ENCODE data around the gene GAB3. TPM values are rescaled to one million over a fixed set of nuclear protein-coding genes. Genes with fewer than 3 reads are reported as not detected.
"Not testable (repeated sequence)": the region's sequence is repeated elsewhere in the genome, so short reads cannot be mapped to it uniquely, and the experiment has no call there.

GAB3 gene
- total RNA-seq, 2 donors from 2014 or later, result 17.7 to 18.4 TPM

- DNase-seq (no peak), ATAC-seq (no peak)
- peaks cover 4% of the 10 kb centered on the region for H3K4me1 Mint-ChIP-seq
- no peaks in the 10 kb centered on the region for H3K27me3 Mint-ChIP-seq
- no peaks in the 10 kb centered on the region for H3K9me3 ChIP-seq (ENCODE audit: control insufficient read depth, low read length, poor library complexity, severe bottlenecking)
- H3K4me3 Mint-ChIP-seq, result no peak overlapping the region
- no peak overlapping the region for H3K27ac Mint-ChIP-seq
- no peaks in the 10 kb centered on the region for H3K36me3 Mint-ChIP-seq (ENCODE audit: low read depth)
These were observed 96.5 kb downstream of the GAB3 start for GRCh38 chrX:154654372-154654771.

- H3K4me3 Mint-ChIP-seq, H3K27ac Mint-ChIP-seq: not testable (repeated sequence)
These were observed 97.5 kb downstream of the GAB3 start, which contains the start of gene CTAG2 for GRCh38 chrX:154653413-154653812. Gene CTAG2 (minus strand): TSS chrX:154653579. CDS start chrX:154653515, 64 bp downstream.

DNA sequence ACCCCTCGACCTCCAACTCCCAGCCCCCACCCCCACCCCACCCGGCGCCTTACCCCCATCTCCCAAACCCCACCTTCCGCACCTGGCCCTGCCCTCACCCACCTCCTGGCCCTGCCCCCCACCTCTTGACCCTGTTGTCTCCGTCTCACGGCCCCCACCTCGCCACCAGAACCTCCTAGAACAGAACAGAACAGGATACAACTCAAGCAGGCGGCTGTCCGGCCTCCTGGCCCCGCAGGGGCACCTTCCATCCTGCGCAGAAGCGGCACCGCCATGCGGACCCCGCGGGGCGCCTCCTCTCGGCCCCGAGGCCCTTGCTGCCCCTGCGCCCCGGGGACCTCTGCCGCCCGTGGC, 97.9 kb downstream of the GAB3 start:
- Mint-ChIP-seq H3K36me3 (ENCODE audit: low read depth) (no peaks in the 10 kb centered on the region), H3K27me3 (no peaks in the 10 kb centered on the region), H3K4me1 (no peaks in the 10 kb centered on the region), H3K27ac (no peak overlapping the region), H3K4me3 (no peak overlapping the region)
- DNase-seq, result no peak
- no peaks in the 10 kb centered on the region for H3K9me3 ChIP-seq (ENCODE audit: control insufficient read depth, low read length, poor library complexity, severe bottlenecking)
- no peak for ATAC-seq

More at GRCh38 chrX:154653413-154653812, 97.5 kb downstream of the GAB3 start, which contains the start of gene CTAG2:
- not testable (repeated sequence) for ATAC-seq; DNase-seq; H3K4me1 Mint-ChIP-seq; H3K27me3 Mint-ChIP-seq; H3K36me3 Mint-ChIP-seq (ENCODE audit: low read depth); H3K9me3 ChIP-seq (ENCODE audit: control insufficient read depth, low read length, poor library complexity, severe bottlenecking)

- ATAC-seq (no peak), DNase-seq (no peak)
- Mint-ChIP-seq H3K36me3 (ENCODE audit: low read depth) (no peaks in the 10 kb centered on the region), H3K4me1 (no peaks in the 10 kb centered on the region), H3K4me3 (no peak overlapping the region), H3K27ac (no peak overlapping the region), H3K27me3 (no peaks in the 10 kb centered on the region)
- no peaks in the 10 kb centered on the region for H3K9me3 ChIP-seq (ENCODE audit: control insufficient read depth, low read length, poor library complexity, severe bottlenecking)
These were observed 98.4 kb downstream of the GAB3 start for GRCh38 chrX:154652311-154653047.

GRCh38 chrX:154650221-154650510, 100.7 kb downstream of the GAB3 start:
- ATAC-seq (no peak), DNase-seq (no peak)
- Mint-ChIP-seq H3K36me3 (ENCODE audit: low read depth) (no peaks in the 10 kb centered on the region), H3K4me3 (no peak overlapping the region), H3K4me1 (no peaks in the 10 kb centered on the region), H3K27ac (no peak overlapping the region), H3K27me3 (no peaks in the 10 kb centered on the region)
- no peaks in the 10 kb centered on the region for H3K9me3 ChIP-seq (ENCODE audit: control insufficient read depth, low read length, poor library complexity, severe bottlenecking)

GRCh38 chrX:154649503-154650220, 101.2 kb downstream of the GAB3 start:
- DNase-seq (no peak), ATAC-seq (no peak)
- no peaks in the 10 kb centered on the region for H3K9me3 ChIP-seq (ENCODE audit: control insufficient read depth, low read length, poor library complexity, severe bottlenecking)
- H3K4me1 Mint-ChIP-seq, result no peaks in the 10 kb centered on the region
- no peaks in the 10 kb centered on the region for H3K36me3 Mint-ChIP-seq (ENCODE audit: low read depth)
- H3K27ac Mint-ChIP-seq, result no peak overlapping the region
- no peak overlapping the region for H3K4me3 Mint-ChIP-seq
- no peaks in the 10 kb centered on the region for H3K27me3 Mint-ChIP-seq

DNA sequence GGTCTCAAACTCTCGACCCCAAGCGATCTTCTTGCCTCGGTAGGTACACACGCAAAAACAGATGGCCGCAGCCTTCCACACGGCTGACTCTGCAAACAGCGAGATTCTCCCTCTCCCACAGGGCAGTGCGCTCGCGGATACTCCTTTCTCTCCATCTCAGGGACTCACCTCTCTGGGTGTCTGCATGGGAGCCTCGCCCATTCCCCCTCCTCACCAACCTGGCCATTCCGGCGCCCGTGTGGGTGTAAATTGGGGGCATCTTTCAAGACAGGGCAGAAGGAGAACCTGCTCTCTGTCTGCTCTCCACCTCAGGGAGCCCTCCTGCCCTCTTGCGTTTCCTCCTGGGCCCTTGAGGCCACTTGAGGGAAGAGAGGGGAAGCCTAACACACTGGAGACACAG, 101.9 kb downstream of the GAB3 start:
- DNase-seq (no peak), ATAC-seq (no peak)
- Mint-ChIP-seq H3K4me3 (no peak overlapping the region), H3K4me1 (no peaks in the 10 kb centered on the region), H3K36me3 (ENCODE audit: low read depth) (no peaks in the 10 kb centered on the region), H3K27me3 (no peaks in the 10 kb centered on the region), H3K27ac (no peak overlapping the region)
- no peaks in the 10 kb centered on the region for H3K9me3 ChIP-seq (ENCODE audit: control insufficient read depth, low read length, poor library complexity, severe bottlenecking)

DNA sequence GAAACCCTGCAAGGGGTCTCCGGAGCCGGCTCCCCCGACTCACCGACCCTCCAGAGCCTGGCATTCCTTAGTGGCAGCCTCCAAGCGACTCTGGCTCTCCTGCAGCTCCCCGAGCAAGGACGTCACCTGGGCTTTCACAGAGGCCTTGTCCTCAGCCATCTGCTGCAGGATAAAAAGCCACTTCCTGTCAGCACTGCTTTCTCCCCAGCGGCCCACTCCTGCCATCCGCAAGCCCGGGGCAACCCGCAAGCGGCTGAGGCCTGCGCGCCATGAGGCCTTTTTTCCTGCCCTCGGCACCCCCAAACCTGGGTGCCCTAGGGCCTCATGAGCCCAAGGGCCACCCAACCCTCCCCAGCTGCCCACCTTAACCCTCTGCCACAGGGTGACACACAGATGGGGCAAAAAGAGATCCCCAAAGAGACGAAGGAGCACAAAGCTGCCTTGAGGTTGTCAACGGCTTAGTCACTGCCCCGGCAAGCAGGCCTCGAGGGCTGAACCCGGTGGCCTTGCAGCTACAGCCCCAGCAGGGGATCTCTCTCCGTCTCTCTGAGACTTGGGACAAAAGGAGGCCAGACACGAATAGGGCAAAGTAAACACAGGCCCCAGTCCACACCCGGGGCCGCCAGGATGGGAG, 105.0 kb downstream of the GAB3 start:
- H3K36me3 Mint-ChIP-seq (ENCODE audit: low read depth); H3K27ac Mint-ChIP-seq; DNase-seq; H3K9me3 ChIP-seq (ENCODE audit: control insufficient read depth, low read length, poor library complexity, severe bottlenecking); H3K4me3 Mint-ChIP-seq; H3K4me1 Mint-ChIP-seq; H3K27me3 Mint-ChIP-seq: not testable (repeated sequence)
- ATAC-seq, result peak; percentile 77

DNA sequence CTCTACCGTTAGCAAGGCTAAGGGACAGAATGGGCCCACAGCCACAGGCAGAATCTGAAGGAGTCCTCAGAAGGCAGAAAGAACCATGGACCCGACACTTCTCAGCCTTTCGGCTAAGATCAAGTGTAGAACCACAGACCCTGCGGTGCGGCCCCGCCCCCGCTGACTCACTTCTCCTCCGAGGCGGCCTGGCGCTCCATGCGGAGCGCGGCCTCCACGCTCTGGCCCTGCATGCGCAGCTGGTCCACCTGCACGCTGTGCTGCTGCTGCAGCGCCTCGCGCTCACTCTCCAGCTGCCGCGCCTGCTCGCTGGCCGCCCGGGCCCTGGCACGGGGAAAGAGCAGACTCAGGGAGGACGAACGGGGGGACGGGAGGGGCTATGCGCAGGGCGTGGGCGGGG, 107.2 kb downstream of the GAB3 start:
- not testable (repeated sequence) for ATAC-seq; H3K9me3 ChIP-seq (ENCODE audit: control insufficient read depth, low read length, poor library complexity, severe bottlenecking); H3K4me3 Mint-ChIP-seq; DNase-seq; H3K4me1 Mint-ChIP-seq; H3K27ac Mint-ChIP-seq; H3K27me3 Mint-ChIP-seq; H3K36me3 Mint-ChIP-seq (ENCODE audit: low read depth)

DNA sequence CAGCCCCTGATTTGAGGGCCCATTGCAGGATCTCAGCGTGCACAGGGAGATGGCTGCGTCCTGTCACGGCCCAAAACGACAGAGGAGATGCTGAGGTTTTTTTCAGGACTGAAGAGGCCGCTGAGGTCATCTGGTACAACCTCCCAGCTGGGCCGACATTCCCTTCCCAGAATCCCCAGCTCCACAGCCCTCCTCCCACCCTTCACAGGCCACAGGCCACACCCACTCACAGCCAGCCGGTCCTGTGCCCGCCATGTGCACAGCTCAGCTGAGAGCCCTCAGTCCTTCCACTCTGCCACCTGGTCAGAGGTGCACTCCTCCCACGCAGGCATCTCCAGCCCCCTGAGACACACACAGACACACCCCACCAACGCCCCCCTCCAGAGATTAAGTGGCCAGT, 109.1 kb downstream of the GAB3 start:
- H3K9me3 ChIP-seq (ENCODE audit: control insufficient read depth, low read length, poor library complexity, severe bottlenecking); H3K27ac Mint-ChIP-seq; H3K27me3 Mint-ChIP-seq; DNase-seq; ATAC-seq; H3K4me1 Mint-ChIP-seq; H3K4me3 Mint-ChIP-seq; H3K36me3 Mint-ChIP-seq (ENCODE audit: low read depth): not testable (repeated sequence)

DNA sequence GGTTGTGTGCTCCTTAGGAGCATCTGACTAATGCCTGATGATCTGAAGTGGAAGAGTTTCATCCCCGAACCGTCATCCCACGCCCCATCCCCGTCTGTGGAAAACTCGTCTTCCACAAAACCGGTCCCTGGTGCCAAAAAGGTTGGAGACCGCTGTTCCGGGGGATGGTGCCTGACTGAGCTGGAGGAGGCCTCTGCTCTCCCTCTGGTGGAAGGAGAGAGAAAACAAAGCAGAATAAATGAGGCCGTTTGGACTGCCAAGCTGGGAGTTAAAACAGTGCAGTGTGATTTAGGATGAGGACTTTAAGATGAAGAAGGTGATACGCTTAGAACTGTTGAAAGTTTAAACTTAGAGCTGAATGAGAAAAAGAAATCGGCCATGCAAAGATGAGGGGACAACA, 117.2 kb downstream of the GAB3 start:
- not testable (repeated sequence) for H3K9me3 ChIP-seq (ENCODE audit: control insufficient read depth, low read length, poor library complexity, severe bottlenecking); DNase-seq; H3K27me3 Mint-ChIP-seq; H3K4me3 Mint-ChIP-seq; H3K4me1 Mint-ChIP-seq; H3K36me3 Mint-ChIP-seq (ENCODE audit: low read depth); H3K27ac Mint-ChIP-seq; ATAC-seq

DNA sequence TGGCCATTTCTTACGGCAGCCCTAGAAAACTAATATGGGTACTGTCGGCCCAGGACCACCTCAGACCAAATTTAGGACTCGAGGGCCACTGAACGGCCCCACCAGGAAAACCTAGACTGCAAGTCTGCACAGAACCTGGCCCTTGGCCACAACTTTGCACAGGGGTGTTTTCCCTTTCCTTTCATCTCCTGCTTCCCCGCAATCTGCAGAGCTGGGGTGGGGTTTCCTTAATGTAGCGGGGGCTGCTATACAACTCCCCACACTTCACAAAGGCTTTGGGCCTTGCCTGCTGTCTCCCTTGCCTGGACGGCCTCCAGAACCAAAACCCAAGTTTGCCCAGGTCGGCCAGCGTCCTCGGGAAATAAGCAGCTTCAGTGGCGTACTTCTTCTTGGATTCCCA, 119.9 kb downstream of the GAB3 start:
- not testable (repeated sequence) for ATAC-seq; H3K27ac Mint-ChIP-seq; H3K9me3 ChIP-seq (ENCODE audit: control insufficient read depth, low read length, poor library complexity, severe bottlenecking); DNase-seq; H3K36me3 Mint-ChIP-seq (ENCODE audit: low read depth); H3K4me1 Mint-ChIP-seq; H3K4me3 Mint-ChIP-seq; H3K27me3 Mint-ChIP-seq

DNA sequence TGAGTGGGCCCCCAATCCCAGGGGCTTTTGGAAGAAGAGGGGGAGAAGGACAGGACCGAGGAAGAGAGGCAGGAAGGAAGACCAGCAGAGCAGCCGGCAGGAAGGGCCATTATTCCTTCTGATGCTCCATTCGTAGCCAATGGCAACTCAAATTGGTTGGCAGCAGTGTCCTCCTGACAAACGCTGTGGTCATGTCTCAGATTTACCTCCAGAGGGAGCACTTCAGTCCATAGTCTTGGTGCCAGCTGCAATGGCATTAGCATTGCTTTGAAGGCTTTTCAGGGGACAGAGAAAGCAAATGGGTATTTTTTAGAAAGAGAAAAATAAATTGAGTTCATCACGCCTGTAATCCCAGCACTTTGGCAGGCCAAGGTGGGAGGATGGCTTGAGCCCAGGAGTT, 121.9 kb downstream of the GAB3 start:
- DNase-seq; H3K27me3 Mint-ChIP-seq; H3K27ac Mint-ChIP-seq; H3K4me3 Mint-ChIP-seq; H3K9me3 ChIP-seq (ENCODE audit: control insufficient read depth, low read length, poor library complexity, severe bottlenecking); H3K36me3 Mint-ChIP-seq (ENCODE audit: low read depth); H3K4me1 Mint-ChIP-seq: not testable (repeated sequence)
- peak; percentile 54 for ATAC-seq
